Thyroid gland (tissue), 4 donors: Measurements from ENCODE around the gene ATOH7.

ENCODE experiments used
- POLR2A ChIP-seq, 2 donors: fragments of 450-650 bp; IDR thresholded peaks; one replicate each; pipeline ENCODE4 v1.6.1; 2017; ENCODE audit warnings: antibody characterized with exemption in 2 of 2, mild to moderate bottlenecking in 2 of 2, moderate library complexity in 1 of 2
- TF ChIP-seq, protein P1 (sequence below), 6 experiments: fragments of 200-600 bp in 3 of 6; fragments of 450-650 bp in 3 of 6; sonication (generic) in 3 of 6; IDR thresholded peaks; one replicate each; pipeline ENCODE4 v1.5.1; 2016 to 2019; ENCODE audit warnings: antibody characterized with exemption in 6 of 6, mild to moderate bottlenecking in 2 of 6, inconsistent platforms in 1 of 6, moderate library complexity in 1 of 6

DNA sequence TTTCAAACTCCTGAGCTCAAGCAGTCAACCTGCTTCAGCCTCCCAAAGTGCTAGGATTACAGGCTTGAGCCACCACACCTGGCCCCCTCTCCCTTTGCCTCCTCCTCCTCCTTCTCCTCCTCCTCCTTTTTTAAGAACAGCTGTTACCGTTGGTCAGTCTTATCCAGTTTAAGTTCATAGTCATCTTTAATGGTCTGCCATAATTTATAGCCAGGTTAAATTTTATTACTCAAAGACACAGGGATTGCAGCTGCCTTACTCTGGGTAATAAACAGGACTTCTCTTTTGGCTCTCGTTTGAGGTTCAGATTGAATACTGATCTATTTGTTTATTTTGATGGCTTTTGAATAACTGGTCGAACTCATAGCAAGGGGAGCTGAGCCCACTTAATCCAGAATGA, 35.2 kb downstream of the ATOH7 start:
- TF ChIP-seq, protein P1, sequence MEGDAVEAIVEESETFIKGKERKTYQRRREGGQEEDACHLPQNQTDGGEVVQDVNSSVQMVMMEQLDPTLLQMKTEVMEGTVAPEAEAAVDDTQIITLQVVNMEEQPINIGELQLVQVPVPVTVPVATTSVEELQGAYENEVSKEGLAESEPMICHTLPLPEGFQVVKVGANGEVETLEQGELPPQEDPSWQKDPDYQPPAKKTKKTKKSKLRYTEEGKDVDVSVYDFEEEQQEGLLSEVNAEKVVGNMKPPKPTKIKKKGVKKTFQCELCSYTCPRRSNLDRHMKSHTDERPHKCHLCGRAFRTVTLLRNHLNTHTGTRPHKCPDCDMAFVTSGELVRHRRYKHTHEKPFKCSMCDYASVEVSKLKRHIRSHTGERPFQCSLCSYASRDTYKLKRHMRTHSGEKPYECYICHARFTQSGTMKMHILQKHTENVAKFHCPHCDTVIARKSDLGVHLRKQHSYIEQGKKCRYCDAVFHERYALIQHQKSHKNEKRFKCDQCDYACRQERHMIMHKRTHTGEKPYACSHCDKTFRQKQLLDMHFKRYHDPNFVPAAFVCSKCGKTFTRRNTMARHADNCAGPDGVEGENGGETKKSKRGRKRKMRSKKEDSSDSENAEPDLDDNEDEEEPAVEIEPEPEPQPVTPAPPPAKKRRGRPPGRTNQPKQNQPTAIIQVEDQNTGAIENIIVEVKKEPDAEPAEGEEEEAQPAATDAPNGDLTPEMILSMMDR (IDR thresholded peaks at IDR 0.05), result no peak
- no peak for TF ChIP-seq POLR2A (IDR thresholded peaks at IDR 0.05)
